ENCODE results near the gene AK4. TPM values are rescaled to one million over a fixed set of nuclear protein-coding genes. Genes with fewer than 3 reads are reported as not detected.

The AK4 gene
- total RNA-seq, 1 experiment from 2014 or later, result 131 TPM

DNA sequence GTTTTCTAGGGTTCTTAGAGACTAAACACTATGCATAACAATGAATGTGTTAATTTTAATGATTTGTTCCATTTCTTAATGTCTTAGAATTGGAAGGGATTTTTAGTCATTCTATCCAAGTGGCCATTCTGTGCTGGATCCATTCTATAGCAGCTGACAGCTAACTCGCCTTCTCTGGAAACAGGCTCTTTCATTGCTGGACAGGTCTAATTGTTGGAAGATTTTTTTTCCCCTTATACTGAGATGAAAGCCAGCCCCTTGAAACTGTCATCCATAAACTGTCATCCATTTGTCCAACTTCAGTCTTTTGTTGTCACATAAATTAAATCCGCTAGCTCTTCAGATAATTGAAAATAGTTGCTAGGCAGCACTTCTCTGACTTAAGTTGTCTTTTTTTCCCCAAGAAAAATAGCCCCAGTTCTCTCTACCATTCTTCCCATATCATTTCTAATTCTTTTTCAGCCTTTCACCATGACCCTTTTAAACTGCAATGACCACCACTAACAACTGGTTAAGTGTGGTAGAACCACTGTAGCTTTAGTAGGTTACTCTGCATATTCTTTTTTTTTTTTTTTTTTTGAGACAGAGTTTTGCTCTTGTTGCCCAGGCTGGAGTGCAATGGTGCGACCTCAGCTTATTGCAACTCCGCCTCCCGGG, 19.7 kb downstream of the AK4 start:
- H3K36me3 ChIP-seq (ENCODE audit: control insufficient read depth, insufficient read depth, low read length), result no peaks in the 10 kb centered on the region
- Mint-ChIP-seq H3K9me3 (ENCODE audit: unreplicated experiment) (no peaks in the 10 kb centered on the region), H3K27me3 (ENCODE audit: insufficient read depth, unreplicated experiment) (no peaks in the 10 kb centered on the region), H3K27ac (ENCODE audit: unreplicated experiment) (no peak overlapping the region), H3K36me3 (ENCODE audit: insufficient read depth, unreplicated experiment) (peaks cover 15% of the 10 kb centered on the region), H3K4me1 (ENCODE audit: low read depth, unreplicated experiment) (peaks cover 30% of the 10 kb centered on the region), H3K4me3 (ENCODE audit: unreplicated experiment) (no peak overlapping the region)
- TF ChIP-seq CTCF (IDR thresholded peaks at IDR 0.05; ENCODE audit: insufficient read depth in 1 of 2, low read depth in 1 of 2, low read length in 1 of 2, severe bottlenecking in 1 of 2, unreplicated experiment in 1 of 2), result no peak
- POLR2A ChIA-PET, result no interaction called here
- H3K9me3 ChIP-seq, result no peaks in the 10 kb centered on the region
- no peak for DNase-seq
- no peak overlapping the region for H3K4me3 ChIP-seq (ENCODE audit: low read depth, low read length)
- CTCF ChIA-PET, result interaction anchor here (0.6 kb wide), 1 partner anchor 104 kb away, joined by 3 read pairs; no protein-coding TSS in a partner anchor
- intact Hi-C loops (cut with micrococcal nuclease; ENCODE audit: unreplicated experiment), result no loop called here
- BruUV-seq (replicated peaks), result no TSS peak
- H3K4me1 ChIP-seq, result peaks cover 25% of the 10 kb centered on the region
- H3K27me3 ChIP-seq (replicated peaks; ENCODE audit: control insufficient read depth, insufficient read depth, low read length), result no peaks in the 10 kb centered on the region

GRCh38 chr1:65168867-65169266, 20.9 kb downstream of the AK4 start:
- H3K4me1 ChIP-seq, result peaks cover 25% of the 10 kb centered on the region
- intact Hi-C loops (cut with micrococcal nuclease; ENCODE audit: unreplicated experiment), result no loop called here
- CTCF ChIA-PET, result interaction anchor here (1.2 kb wide), 1 partner anchor 10 kb away, joined by 3 read pairs; no protein-coding TSS in a partner anchor
- POLR2A ChIA-PET, result no interaction called here
- no TSS peak for BruUV-seq (replicated peaks)
- peak overlapping the region; percentile 48 for H3K27ac Mint-ChIP-seq (ENCODE audit: unreplicated experiment)
- H3K27me3 ChIP-seq (replicated peaks; ENCODE audit: control insufficient read depth, insufficient read depth, low read length), result no peaks in the 10 kb centered on the region
- no peak for DNase-seq
- no peaks in the 10 kb centered on the region for H3K36me3 ChIP-seq (ENCODE audit: control insufficient read depth, insufficient read depth, low read length)
- H3K4me3 ChIP-seq (ENCODE audit: low read depth, low read length), result no peak overlapping the region
- no peaks in the 10 kb centered on the region for H3K27me3 Mint-ChIP-seq (ENCODE audit: insufficient read depth, unreplicated experiment)
- peaks cover 29% of the 10 kb centered on the region for H3K4me1 Mint-ChIP-seq (ENCODE audit: low read depth, unreplicated experiment)
- H3K4me3 Mint-ChIP-seq (ENCODE audit: unreplicated experiment), result no peak overlapping the region
- no peak for TF ChIP-seq CTCF (IDR thresholded peaks at IDR 0.05; ENCODE audit: insufficient read depth in 1 of 2, low read depth in 1 of 2, low read length in 1 of 2, severe bottlenecking in 1 of 2, unreplicated experiment in 1 of 2)
- peaks cover 6% of the 10 kb centered on the region for H3K36me3 Mint-ChIP-seq (ENCODE audit: insufficient read depth, unreplicated experiment)
- H3K9me3 ChIP-seq, result no peaks in the 10 kb centered on the region
- no peaks in the 10 kb centered on the region for H3K9me3 Mint-ChIP-seq (ENCODE audit: unreplicated experiment)

GRCh38 chr1:65170511-65171142, 22.6 kb downstream of the AK4 start:
- Histone ChIP-seq H3K27me3 (replicated peaks; ENCODE audit: control insufficient read depth, insufficient read depth, low read length) (no peaks in the 10 kb centered on the region), H3K4me1 (peaks cover 19% of the 10 kb centered on the region), H3K9me3 (no peaks in the 10 kb centered on the region), H3K36me3 (ENCODE audit: control insufficient read depth, insufficient read depth, low read length) (no peaks in the 10 kb centered on the region), H3K4me3 (ENCODE audit: low read depth, low read length) (no peak overlapping the region)
- ChIA-PET POLR2A (interaction anchor here (0.7 to 1.1 kb wide), 2 partner anchors 11 to 518 kb away, joined by 3 to 15 read pairs; no protein-coding TSS in a partner anchor), CTCF (interaction anchor here (0.6 to 0.7 kb wide), 3 partner anchors 43 to 1899 kb away, joined by 3 to 8 read pairs (median 5); no protein-coding TSS in a partner anchor)
- Mint-ChIP-seq H3K27ac (ENCODE audit: unreplicated experiment) (peak overlapping the region; percentile 48), H3K36me3 (ENCODE audit: insufficient read depth, unreplicated experiment) (no peaks in the 10 kb centered on the region), H3K4me3 (ENCODE audit: unreplicated experiment) (no peak overlapping the region), H3K4me1 (ENCODE audit: low read depth, unreplicated experiment) (peaks cover 20% of the 10 kb centered on the region), H3K27me3 (ENCODE audit: insufficient read depth, unreplicated experiment) (no peaks in the 10 kb centered on the region), H3K9me3 (ENCODE audit: unreplicated experiment) (no peaks in the 10 kb centered on the region)
- intact Hi-C loops (cut with micrococcal nuclease; ENCODE audit: unreplicated experiment), result loop anchor here (1.0 kb wide), 1 partner anchor 12 kb away; no protein-coding TSS in a partner anchor
- DNase-seq, result peak in 1 of 2 experiments; percentile 17
- BruUV-seq (replicated peaks), result no TSS peak
- TF ChIP-seq CTCF (IDR thresholded peaks at IDR 0.05; ENCODE audit: insufficient read depth in 1 of 2, low read depth in 1 of 2, low read length in 1 of 2, severe bottlenecking in 1 of 2, unreplicated experiment in 1 of 2), result no peak
